Rectal smooth muscle tissue (tissue), 1 donor: ENCODE data around the gene IFT43.

ENCODE experiments used
- H3K27ac ChIP-seq: one replicate; pipeline ENCODE4 v1.7.0; 2013; ENCODE audit warnings: low read depth, low read length, inconsistent platforms
- H3K27me3 ChIP-seq: one replicate; pipeline ENCODE4 v1.7.0; 2013; ENCODE audit warnings: low read length; ENCODE audit not compliant: control insufficient read depth, insufficient read depth
- H3K36me3 ChIP-seq: one replicate; pipeline ENCODE4 v1.7.0; 2013; ENCODE audit warnings: low read length; ENCODE audit not compliant: control insufficient read depth, insufficient read depth
- H3K4me1 ChIP-seq: one replicate; pipeline ENCODE4 v1.7.0; 2013; ENCODE audit warnings: low read length; ENCODE audit not compliant: control insufficient read depth, insufficient read depth
- H3K4me3 ChIP-seq: one replicate; pipeline ENCODE4 v1.7.0; 2013; ENCODE audit warnings: low read length
- H3K9ac ChIP-seq: one replicate; pipeline ENCODE4 v1.7.0; 2013; ENCODE audit warnings: low read length

Gene IFT43

GRCh38 chr14:75985618-75986438 lies at the start of gene IFT43:
IFT43 (plus strand) TSS chr14:75985763; CDS start chr14:75985787, 24 bp downstream.
- Histone ChIP-seq H3K4me1 (peaks cover 12% of the 10 kb centered on the region), H3K36me3 (no peaks in the 10 kb centered on the region), H3K27ac (peak within 1 kb of the TSS; percentile 78), H3K27me3 (no peaks in the 10 kb centered on the region), H3K9ac (peak within 1 kb of the TSS; percentile 49), H3K4me3 (peak within 1 kb of the TSS; percentile 87)

- no peak overlapping the region for H3K27ac ChIP-seq
- H3K27me3 ChIP-seq, result no peaks in the 10 kb centered on the region
- no peak overlapping the region for H3K4me3 ChIP-seq
- H3K4me1 ChIP-seq, result no peaks in the 10 kb centered on the region
- H3K9ac ChIP-seq, result no peak overlapping the region
- H3K36me3 ChIP-seq, result no peaks in the 10 kb centered on the region
These were observed 46.4 kb upstream of the IFT43 start for GRCh38 chr14:75939200-75939599.

GRCh38 chr14:75941030-75941429 lies 44.5 kb upstream of the IFT43 start:
- H3K4me1 ChIP-seq, result no peaks in the 10 kb centered on the region
- H3K27ac ChIP-seq, result no peak overlapping the region
- no peaks in the 10 kb centered on the region for H3K27me3 ChIP-seq
- no peak overlapping the region for H3K9ac ChIP-seq
- H3K4me3 ChIP-seq, result no peak overlapping the region
- no peaks in the 10 kb centered on the region for H3K36me3 ChIP-seq

- Histone ChIP-seq H3K27me3 (no peaks in the 10 kb centered on the region), H3K36me3 (no peaks in the 10 kb centered on the region)
These were observed 40.8 kb upstream of the IFT43 start for GRCh38 chr14:75944607-75945241.

GRCh38 chr14:75946785-75947184 lies 38.8 kb upstream of the IFT43 start:
- H3K27me3 ChIP-seq, result no peaks in the 10 kb centered on the region
- no peak overlapping the region for H3K27ac ChIP-seq
- H3K9ac ChIP-seq, result no peak overlapping the region
- H3K4me3 ChIP-seq, result no peak overlapping the region
- no peaks in the 10 kb centered on the region for H3K36me3 ChIP-seq
- H3K4me1 ChIP-seq, result no peaks in the 10 kb centered on the region

More at GRCh38 chr14:75944607-75945241, 40.8 kb upstream of the IFT43 start:
- H3K4me1 ChIP-seq, result no peaks in the 10 kb centered on the region
- H3K9ac ChIP-seq, result no peak overlapping the region
- no peak overlapping the region for H3K27ac ChIP-seq
- no peak overlapping the region for H3K4me3 ChIP-seq

- no peaks in the 10 kb centered on the region for H3K36me3 ChIP-seq
- H3K27me3 ChIP-seq, result no peaks in the 10 kb centered on the region
- H3K4me1 ChIP-seq, result no peaks in the 10 kb centered on the region
- H3K27ac ChIP-seq, result no peak overlapping the region
- H3K4me3 ChIP-seq, result no peak overlapping the region
- H3K9ac ChIP-seq, result no peak overlapping the region
These were observed 33.1 kb upstream of the IFT43 start for GRCh38 chr14:75952489-75952888.

GRCh38 chr14:75959031-75959430 lies 26.5 kb upstream of the IFT43 start:
- H3K27me3 ChIP-seq, result no peaks in the 10 kb centered on the region
- no peak overlapping the region for H3K9ac ChIP-seq
- H3K27ac ChIP-seq, result no peak overlapping the region
- H3K4me1 ChIP-seq, result no peaks in the 10 kb centered on the region
- no peaks in the 10 kb centered on the region for H3K36me3 ChIP-seq
- H3K4me3 ChIP-seq, result no peak overlapping the region

GRCh38 chr14:75960231-75960630 lies 25.3 kb upstream of the IFT43 start:
- H3K4me3 ChIP-seq, result no peak overlapping the region
- no peak overlapping the region for H3K9ac ChIP-seq
- H3K27ac ChIP-seq, result no peak overlapping the region
- no peaks in the 10 kb centered on the region for H3K4me1 ChIP-seq
- H3K36me3 ChIP-seq, result peaks cover 2% of the 10 kb centered on the region
- no peaks in the 10 kb centered on the region for H3K27me3 ChIP-seq

GRCh38 chr14:75961662-75962061 lies 23.9 kb upstream of the IFT43 start:
- Histone ChIP-seq H3K36me3 (peaks cover 2% of the 10 kb centered on the region), H3K4me3 (no peak overlapping the region), H3K9ac (no peak overlapping the region), H3K27me3 (no peaks in the 10 kb centered on the region), H3K4me1 (no peaks in the 10 kb centered on the region), H3K27ac (no peak overlapping the region)

GRCh38 chr14:75967866-75968265 lies 17.7 kb upstream of the IFT43 start:
- Histone ChIP-seq H3K27me3 (no peaks in the 10 kb centered on the region), H3K4me3 (no peak overlapping the region), H3K9ac (no peak overlapping the region), H3K36me3 (peaks cover 4% of the 10 kb centered on the region), H3K4me1 (no peaks in the 10 kb centered on the region), H3K27ac (no peak overlapping the region)

- Histone ChIP-seq H3K27me3 (no peaks in the 10 kb centered on the region), H3K36me3 (peaks cover 4% of the 10 kb centered on the region), H3K4me1 (peaks cover 3% of the 10 kb centered on the region), H3K9ac (no peak overlapping the region), H3K4me3 (no peak overlapping the region), H3K27ac (peak overlapping the region; percentile 12)
These were observed 17.1 kb upstream of the IFT43 start for GRCh38 chr14:75968456-75968855.

- H3K4me1 ChIP-seq, result peaks cover 3% of the 10 kb centered on the region
- H3K9ac ChIP-seq, result no peak overlapping the region
- no peak overlapping the region for H3K4me3 ChIP-seq
- H3K27me3 ChIP-seq, result no peaks in the 10 kb centered on the region
- no peak overlapping the region for H3K27ac ChIP-seq
- H3K36me3 ChIP-seq, result peaks cover 4% of the 10 kb centered on the region
These were observed 16.4 kb upstream of the IFT43 start for GRCh38 chr14:75969126-75969525.

GRCh38 chr14:75969891-75970290 lies 15.7 kb upstream of the IFT43 start:
- no peak overlapping the region for H3K27ac ChIP-seq

More at GRCh38 chr14:75969891-75970290, 15.7 kb upstream of the IFT43 start:
- Histone ChIP-seq H3K36me3 (peaks cover 4% of the 10 kb centered on the region), H3K4me3 (no peak overlapping the region), H3K9ac (no peak overlapping the region), H3K27me3 (no peaks in the 10 kb centered on the region), H3K4me1 (peaks cover 3% of the 10 kb centered on the region)
